CD4-positive, alpha-beta T cell treated with Interleukin-10 for 1 hour (primary cell): Measurements from ENCODE around the gene STIM1.

Experiments used
- DNase-seq: peaks from one replicate; pipeline ENCODE4 v3.0.0-alpha.2; 2020

The STIM1 gene

DNA sequence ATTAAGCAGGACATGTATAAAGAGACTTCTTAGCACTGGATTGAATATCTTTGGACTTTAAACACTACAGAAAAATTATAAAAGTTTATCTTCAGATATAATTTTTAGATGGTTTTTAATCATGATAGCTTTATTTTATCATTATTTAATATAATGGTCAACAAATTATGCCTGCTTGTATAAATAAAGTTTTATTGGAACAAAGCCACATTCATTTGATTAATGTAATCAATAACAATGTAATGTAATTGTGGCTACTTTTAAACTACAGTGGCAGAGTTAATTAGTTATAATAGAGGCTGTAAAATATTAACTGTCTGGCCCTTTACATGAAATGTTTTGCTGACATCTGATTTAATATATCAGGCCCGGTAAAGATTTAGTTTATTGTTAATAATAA lies 70.0 kb downstream of the STIM1 start:
- DNase-seq = no peak

DNA sequence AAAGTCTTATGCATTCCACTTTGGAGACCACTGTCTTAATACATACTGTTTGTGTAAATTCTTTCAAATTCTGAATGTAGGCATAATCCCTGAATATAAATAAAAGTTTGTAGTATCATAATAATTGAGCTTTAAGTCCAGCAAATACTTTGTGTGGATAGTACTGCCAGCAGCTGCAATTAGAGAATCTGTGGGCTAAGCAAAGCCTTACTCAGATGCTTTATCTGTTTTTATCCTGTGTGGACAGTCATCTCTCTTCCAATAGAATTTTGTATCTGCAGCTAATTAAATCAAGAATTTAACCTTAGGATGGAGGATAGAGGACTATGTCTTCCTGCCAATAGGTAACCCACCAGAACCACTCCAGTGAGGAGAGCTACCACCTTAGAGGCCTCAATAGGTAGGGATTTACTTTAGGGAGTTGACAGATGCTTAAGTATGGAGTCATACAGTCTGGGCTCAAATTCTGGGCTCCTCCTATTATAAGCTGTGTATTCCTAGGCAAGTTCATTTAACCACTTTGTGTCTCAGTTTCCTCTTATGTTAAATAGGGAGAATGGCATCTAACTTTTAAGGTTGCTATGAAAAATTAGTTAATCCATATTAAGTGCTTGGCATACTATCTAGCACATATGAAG lies 71.1 kb downstream of the STIM1 start:
- DNase-seq = no peak

DNA sequence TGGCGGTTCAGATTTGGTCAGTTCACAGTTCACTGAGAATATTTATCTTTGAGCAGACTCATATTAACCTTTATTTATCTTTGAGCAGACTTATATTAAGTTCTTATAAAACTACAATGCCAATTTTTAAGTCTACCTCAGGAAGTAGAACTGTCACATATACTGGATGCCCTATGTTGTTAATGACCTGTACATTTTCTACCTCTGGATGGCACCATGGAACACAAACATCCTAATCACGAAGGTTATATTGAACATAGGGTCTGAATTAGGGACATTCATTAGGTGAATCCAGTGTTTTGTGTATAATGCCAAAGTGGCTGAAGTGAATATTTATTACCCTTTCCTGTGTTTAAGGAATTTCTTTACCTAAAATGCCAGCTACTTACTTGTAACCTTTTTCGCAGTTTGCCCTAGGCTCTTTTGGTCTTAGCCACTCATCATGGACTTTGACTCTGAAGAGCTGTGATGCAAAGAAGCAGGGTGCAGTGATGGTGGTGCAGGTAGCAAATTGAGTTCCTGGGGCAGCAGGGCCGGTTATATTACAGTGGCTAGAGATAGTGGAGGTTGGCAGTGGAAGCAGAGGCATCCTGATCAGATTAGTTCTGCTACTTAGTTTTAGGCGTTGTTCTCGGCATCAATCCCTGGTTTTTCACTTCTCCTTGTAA lies 71.8 kb downstream of the STIM1 start:
- no peak for DNase-seq

DNA sequence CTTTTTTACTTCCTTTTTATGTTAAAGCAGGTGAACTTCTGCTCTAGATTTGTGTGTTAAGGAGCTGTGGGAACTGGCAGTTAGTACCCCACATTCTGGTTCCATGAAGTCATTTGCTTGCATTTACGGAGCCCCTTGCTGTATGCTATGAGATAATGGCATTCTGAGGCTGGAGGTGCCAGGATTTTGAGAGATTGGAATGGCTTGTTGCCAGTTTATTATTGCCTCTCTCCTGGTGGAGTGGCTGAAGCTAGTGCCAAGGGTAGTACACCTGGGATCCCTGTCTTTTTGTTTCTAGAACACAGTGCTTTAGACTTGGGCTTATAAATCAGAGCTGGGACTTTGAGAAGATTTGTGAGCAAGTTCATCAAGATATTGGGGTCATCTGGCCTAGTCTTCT lies 73.8 kb downstream of the STIM1 start:
- DNase-seq = no peak

DNA sequence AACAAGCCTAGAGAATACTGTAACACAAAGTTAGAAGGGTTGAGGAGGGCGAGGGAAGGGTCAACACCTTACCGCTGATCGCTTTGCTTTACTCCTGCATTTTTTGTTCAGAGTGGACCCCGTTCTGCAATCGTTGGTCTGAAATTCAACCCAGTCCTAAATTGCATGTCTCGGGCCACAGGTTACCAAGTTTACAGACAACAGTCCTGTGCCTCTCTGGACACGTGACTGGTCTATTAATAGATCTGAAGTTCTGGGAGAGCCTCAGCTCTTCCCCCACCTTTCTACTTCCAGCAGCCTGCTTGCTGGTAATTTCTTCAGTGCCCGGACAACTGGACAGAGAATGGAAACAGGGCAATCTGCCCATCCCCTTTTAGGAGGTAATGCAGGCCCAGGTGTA lies 74.2 kb downstream of the STIM1 start:
- DNase-seq = no peak

DNA sequence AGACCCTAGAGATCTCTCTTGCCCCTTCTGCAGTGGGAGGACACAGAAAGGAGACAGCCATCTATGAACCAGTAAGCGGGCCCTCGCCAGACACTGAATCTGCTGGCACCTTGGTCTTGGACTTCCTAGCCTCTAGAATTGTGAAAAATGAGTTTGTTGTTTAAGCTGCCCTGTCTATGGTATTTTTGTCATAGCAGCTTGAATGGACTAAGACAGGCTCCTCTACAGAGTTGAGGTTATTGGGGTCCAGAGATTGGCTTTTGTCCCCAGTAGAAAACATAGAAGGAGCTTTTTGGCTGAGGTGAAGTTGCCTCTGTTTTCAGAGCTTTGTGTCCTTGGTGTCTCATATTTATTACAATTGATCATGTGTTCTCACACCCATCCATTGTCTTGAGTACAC lies 77.2 kb downstream of the STIM1 start:
- no peak for DNase-seq

DNA sequence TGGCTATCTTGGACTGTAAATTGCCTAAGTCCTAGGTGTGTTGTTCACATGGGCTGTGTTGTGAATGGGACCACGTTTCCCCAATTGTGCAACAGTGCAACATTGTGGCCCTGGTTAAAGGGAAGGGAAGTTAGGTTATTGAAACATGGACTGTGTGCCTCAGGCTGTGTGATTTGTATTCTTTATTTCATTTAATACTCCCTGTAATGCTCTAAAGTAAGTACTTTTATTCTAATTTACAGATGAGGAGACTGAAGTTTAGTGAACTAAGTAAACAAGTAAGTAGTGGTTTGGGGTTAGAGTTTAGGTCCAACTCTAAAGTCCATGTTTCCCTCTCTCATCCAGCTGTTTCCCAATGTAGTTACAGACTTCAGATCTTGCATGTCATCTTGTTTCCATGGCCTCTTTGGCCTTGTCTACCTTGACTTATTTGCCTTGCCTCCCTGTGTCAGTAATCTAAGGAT lies 77.7 kb downstream of the STIM1 start:
- no peak for DNase-seq

DNA sequence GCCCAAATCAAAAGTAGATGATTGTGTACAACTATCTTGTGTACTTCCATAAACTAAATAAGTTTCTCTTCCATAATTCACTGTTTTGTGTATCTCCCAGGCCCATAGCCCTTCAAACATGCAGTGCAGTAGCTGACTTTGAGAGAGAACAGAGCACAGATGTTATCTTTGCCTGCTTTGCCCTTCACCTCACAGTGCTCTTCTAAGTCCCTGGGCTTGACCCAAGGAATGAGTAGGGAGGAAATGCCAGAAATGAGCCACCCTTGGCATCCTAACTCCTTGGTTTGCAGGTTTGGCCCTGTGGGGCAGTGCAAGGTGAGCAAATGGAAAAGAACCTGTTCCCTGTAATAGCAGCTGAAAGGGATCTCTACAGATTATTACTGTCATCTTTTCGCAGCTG lies 79.2 kb downstream of the STIM1 start:
- no peak for DNase-seq

DNA sequence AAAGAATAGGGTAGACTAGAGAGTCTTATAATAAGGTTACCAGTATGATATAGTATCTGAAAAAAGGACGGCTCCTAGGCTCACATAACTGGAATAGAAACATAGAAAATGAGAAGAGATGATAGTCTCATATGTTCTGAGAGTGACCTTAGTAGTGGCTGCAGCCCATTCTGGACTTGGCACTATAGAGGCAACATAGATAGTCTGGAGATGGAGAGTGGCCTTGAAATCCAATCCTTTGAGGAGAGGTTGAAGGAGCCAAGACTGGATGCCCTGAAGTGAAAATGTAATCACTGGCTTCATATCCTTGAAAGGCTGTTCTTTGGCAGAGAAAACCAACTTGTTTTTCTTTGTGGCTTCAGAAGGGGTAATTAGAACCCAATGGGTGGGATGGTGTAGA lies 81.1 kb downstream of the STIM1 start:
- no peak for DNase-seq

DNA sequence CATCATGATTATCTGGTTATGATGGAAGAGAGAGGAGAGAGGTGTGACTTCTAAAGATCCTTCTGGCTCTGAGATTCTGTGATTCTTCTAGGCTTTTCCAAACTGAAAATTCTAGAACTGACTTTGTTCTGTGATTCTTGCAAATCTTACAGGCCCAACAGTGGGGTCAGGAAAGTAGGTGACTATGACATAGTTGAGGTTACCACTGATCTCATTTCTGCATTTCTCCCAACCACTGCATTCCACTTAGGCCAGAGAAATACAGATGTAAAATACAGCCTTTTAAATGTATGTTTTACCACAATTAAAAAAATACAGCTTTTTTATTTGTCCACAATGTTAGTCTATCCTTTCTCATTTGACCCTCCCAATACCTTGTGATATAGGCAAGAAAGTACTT lies 83.7 kb downstream of the STIM1 start:
- no peak for DNase-seq

DNA sequence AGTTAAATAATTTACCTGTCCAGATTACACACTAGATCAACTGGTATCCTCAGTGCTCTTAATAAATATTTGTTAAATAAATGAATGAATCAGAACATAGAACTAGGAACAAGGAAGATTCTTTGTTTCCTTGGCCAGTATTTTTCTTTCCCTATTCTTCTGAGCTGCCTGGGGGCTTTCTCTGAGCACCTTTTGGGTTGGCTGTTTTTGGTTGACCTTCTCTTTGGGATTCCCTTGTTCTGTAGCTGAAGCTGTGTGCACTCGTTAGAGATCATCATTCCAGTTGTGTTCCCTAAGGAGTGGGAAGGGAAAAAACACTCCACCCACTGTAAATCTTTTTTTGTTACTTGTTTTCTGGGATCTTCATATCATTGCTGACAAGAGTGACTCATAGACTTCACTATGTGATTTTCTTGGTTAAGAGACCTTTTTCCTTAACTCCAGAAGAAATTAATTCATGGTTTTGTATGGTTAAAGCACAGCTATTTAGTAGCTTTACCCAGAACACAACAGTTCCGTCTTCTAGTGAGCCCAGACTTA lies 84.3 kb downstream of the STIM1 start:
- no peak for DNase-seq

DNA sequence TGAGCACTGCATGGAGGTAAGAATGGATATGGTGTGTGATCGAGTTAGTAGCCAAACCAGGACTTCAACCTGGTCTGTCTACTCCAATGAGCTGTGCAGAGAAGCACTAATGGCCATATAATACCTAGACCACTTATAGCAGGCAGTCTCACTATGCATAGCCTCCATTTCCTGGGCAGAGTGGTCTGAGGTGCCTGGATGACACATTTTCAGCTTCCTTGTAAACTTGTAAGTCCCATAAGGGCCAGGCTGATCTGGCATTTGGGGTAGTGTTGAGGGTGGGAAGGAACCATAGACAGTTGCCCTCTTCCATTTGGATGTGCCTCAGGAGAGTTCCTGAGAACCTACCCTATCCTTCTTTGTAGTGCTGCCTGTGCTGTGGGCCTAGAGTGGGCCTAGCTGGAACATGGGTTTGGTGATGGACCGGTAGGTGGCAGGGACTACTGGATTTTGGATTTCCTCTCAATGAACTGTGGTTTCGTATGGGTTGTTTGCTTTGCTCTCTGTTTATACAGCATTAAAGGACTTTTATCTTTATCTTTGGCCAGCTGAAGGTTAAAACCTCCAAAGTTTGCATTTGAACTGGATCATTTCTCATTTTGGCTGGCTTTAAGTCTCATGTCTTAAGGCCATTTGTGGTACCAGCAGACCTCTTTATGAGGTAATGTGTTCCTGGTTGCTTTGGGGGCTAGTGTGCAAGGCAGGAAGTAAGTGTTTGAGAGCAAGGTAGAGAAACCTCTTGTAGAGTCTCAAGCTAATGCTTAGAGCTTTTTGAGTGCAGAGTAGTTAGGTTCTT lies 86.9 kb downstream of the STIM1 start:
- DNase-seq = peak; percentile 56

DNA sequence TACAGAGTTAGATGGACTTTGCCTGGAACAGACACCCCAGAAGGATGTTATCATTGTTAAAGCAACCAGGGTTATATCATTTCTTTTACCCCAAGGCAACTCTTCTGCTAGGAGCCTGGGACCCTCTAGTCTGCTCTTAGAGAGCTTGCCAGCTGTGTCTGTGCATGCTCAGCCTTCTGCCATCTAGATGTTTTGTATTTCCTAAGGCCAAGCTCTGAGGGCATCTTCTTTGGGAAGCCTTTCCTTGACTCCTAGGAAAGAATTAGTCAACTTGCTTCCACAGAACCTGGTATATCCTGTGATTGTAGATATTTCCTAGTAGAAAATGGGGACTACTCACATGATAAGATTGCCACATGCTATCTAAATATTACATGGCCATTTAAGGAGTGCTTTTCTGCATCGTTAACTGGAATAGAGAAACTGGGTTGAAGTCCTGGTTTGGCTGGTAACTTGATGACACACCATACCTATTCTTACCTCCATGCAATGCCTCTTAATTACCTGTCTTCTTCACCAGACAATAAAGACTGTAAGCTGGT lies 87.6 kb downstream of the STIM1 start:
- DNase-seq = no peak

DNA sequence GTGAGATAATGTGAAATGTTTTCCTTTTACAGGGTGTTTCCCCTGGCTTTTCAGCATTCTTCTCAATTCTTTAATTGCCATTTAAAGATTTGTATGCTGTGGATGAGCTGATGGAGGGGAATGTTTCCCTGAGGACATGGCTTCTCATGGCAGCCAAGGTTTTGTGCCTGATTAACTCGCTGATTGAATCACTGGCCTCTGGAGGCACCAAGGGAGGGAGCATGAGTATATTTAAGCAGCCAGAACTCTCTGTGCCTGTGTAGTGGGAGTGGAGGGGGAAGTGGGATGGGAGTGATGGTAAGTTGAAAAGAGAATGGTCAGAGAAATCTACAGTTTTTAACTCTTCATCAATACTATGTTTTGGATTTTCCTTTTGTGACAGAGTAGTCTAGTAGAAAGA lies 88.7 kb downstream of the STIM1 start:
- DNase-seq = no peak

DNA sequence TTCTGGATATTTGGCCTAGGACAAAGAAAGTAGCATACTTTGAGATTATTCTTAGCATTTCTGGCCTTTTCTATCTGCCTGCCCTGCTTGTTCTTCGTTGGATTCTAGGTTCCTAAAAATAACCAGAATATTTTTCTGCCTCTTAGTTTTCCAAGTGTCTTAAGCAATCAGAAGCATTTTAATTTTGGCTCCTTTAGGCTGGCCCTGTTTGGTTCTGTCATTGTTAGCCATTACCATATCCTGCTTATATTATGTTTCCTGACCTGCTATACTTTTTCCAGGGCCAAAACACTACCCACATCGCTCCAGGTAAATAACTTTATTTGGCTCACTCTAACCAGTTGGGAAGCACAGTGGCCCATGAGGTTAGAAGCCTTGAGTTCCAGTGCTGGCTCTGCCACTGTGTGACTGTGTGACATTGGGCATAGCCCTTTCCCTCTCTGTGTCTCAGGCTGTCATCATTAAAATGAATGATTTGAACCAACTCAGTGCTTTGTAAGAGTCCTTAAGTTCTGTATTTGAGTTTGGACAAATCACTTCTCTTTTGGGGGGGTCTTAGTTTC lies 91.1 kb downstream of the STIM1 start:
- DNase-seq = peak; percentile 19

DNA sequence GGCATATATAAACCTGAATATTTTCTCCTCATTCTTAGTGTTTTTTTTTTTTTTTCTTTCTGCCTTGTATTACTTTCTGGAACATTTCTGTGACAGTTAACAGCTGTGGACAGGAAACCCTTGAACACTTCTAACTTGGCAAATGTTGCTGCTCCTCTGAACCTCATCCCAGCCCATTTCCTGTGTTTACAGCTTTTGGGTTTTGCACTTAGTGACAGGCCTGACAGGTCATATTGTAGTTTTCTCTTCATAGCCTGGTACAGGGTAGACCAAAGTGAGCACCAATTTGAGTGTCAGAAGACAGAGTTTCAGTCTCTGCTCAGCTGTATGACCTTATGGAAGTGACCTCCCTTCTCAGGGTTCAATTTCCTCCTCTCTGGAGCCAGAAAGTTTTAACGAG lies 91.6 kb downstream of the STIM1 start:
- peak; percentile 81 for DNase-seq

DNA sequence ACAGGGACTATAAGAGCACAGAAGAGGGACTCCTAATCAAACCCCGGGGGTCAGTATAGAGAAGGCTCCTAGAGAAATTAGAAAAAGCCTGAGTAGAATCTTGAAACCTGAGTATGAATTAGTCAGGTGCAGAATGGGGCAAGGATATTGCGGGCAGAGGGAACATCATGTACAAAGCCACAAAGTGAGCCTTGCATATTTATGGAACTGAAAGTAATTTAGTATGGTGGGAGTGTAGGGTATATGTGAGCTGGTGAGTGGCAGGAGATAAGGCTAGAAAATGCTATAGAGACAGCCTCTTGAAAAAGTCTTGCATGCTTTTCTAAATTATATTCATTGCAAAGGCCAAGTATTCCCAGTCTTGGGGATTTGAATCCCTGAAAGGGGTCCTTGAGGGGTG lies 93.7 kb downstream of the STIM1 start:
- peak; percentile 47 for DNase-seq

DNA sequence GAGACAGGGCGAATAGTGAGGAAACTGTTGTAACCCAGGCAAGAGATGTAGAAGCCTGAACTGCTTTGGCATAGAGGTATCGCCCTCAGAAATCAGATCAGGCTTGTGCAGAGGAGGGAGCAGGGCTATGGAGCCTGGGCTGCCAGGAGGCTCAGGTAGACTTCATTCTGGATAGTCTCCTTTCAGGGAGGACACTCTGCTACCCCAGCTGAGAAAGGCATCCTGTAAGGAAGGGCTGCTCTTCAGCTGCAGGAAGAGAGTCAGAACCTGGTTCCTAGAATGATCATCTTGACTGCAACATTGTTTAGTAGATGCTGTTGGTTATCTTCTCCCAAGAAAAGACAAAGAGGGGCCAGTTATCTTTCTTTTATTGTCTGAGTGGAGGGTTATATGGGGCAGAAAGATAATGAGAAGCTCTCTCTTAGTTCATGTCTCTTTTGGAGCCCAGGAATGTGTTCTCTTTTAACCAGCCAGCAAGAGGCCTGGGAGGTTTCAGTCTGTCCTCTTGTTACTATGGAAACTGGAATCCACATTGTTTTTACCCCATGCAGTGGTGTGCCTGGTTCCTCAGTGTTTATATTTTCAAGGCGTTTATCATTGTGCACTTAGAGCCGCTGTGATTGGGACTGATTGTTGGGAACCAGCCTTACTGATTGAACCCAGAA lies 95.7 kb downstream of the STIM1 start:
- DNase-seq = peak; percentile 30

DNA sequence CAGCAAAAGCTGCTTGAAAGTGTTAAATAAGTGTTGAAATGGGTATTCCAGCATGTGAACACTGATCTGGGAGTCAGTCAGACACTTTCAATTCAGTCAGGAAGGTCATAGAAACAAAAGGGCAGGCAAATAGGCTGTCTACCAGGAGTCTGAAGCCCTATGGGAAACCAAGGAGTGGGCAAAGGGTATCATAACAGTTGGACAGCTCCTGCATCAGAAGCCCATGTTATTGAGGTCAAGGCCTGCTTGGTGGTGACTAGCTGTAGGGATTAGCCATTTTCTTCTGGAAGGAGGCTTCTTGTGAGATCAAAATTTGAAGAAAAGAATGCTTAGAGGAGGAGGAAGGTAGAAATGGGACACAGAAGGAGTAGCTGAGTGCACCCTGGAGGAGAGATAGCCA lies 97.3 kb downstream of the STIM1 start:
- no peak for DNase-seq

DNA sequence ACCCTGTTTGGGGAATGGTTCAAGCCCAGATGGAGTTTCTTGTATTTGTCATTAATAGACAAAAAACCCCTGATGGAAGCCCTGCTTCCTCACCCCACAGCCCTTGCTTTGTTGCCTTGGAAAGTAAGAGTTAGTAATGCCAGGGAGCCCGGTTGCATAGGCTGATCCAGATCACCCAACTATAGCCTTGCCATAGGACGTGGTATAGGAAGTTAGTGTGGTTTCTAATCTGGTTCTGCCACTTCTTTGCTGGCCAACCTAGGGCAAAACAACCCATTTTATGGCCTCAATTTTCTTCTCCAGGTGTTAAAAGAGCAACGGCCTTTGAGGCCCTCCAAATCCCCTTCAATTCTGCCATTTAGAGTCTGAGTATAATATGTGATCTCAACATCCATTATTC lies 97.9 kb downstream of the STIM1 start:
- no peak for DNase-seq

DNA sequence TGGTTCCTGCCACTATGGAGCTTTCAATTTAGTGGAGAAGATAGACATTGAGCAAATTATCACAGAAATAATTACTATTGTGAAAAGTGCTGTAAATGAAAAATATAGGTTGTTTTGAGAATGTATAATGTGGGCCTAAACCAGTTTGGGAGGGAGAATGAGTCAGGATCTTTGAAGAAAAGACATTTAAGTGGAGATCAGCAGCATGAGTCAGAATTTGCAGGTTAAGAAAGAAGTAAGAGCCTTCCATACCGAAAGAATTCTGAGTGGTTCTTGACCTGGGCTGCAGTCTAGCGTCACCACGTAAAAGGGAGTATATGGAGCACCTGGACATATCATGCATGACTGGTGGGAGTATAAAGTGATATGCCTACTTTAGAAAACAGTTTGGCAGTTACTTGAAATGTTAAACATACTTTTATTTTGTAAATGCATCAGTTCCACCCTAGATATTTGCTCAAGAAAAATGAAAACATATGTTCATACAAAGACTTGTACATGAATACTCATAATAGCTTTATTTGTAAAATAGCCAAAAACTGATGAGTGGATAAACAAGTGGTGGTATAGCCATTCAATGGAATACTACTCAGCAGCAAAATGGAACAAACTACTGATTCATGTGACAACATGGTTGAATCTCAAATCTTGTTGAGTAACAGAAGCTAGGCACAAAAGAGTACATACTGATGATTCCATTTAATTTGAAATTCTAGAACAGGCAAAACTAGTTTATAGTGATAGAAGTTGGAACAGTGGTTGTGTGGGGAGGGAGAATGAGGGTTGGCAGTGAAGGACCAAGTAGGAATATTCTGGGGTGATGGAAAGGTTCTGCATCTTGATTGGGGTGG lies 99.2 kb downstream of the STIM1 start:
- no peak for DNase-seq

DNA sequence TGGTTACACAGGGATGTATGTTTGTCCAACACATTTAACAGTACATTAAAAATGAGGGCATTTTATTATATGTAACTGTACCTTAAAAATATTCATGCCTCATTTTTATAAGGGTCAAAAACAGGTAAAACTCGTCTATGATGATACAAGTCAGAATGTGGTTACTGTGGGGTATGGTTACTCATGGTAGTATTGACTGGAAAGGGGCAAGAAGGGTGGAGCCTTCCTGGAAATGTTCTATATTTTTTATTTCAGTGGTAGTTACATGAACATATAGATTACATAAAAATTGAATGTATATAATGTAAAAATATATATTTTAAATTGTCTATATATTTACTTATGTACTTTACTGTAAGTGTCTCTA lies 99.8 kb downstream of the STIM1 start:
- peak; percentile 23 for DNase-seq
